ENCODE results near the gene CAP2.

Gene CAP2

GRCh38 chr6:17477356-17477755, 84.0 kb downstream of the CAP2 start:
- no peak for DNase-seq

GRCh38 chr6:17478223-17478907, 85.0 kb downstream of the CAP2 start:
- DNase-seq: no peak

GRCh38 chr6:17478946-17479345, 85.6 kb downstream of the CAP2 start:
- no peak for DNase-seq

- no peak for DNase-seq
These were observed 87.1 kb downstream of the CAP2 start for GRCh38 chr6:17480476-17480875.

GRCh38 chr6:17482711-17483110, 89.3 kb downstream of the CAP2 start:
- no peak for DNase-seq

GRCh38 chr6:17483391-17484016, 90.1 kb downstream of the CAP2 start:
- DNase-seq: no peak

- no peak for DNase-seq
These were observed 90.9 kb downstream of the CAP2 start for GRCh38 chr6:17484201-17484849.

GRCh38 chr6:17485181-17485580, 91.8 kb downstream of the CAP2 start:
- DNase-seq: no peak

GRCh38 chr6:17485946-17486345, 92.6 kb downstream of the CAP2 start:
- DNase-seq: no peak

GRCh38 chr6:17486680-17487079, 93.3 kb downstream of the CAP2 start:
- DNase-seq: no peak

GRCh38 chr6:17490724-17491123, 97.3 kb downstream of the CAP2 start:
- peak; percentile 13 for DNase-seq

- DNase-seq: no peak
These were observed 98.2 kb downstream of the CAP2 start for GRCh38 chr6:17491416-17492142.

GRCh38 chr6:17492350-17492749, 99.0 kb downstream of the CAP2 start:
- no peak for DNase-seq

- DNase-seq: peak; percentile 73
These were observed 99.9 kb downstream of the CAP2 start for GRCh38 chr6:17493286-17493685.

- DNase-seq: peak; percentile 76
These were observed 100.8 kb downstream of the CAP2 start for GRCh38 chr6:17494177-17494576.

- no peak for DNase-seq
These were observed 101.5 kb downstream of the CAP2 start for GRCh38 chr6:17494919-17495318.

GRCh38 chr6:17497535-17498095, 104.2 kb downstream of the CAP2 start:
- no peak for DNase-seq

- no peak for DNase-seq
These were observed 108.0 kb downstream of the CAP2 start for GRCh38 chr6:17501442-17501841.

- DNase-seq: no peak
These were observed 108.7 kb downstream of the CAP2 start for GRCh38 chr6:17501982-17502704.

- DNase-seq: no peak
These were observed 109.7 kb downstream of the CAP2 start for GRCh38 chr6:17503051-17503450.

- no peak for DNase-seq
These were observed 110.6 kb downstream of the CAP2 start for GRCh38 chr6:17504005-17504404.

- peak; percentile 45 for DNase-seq
These were observed 111.7 kb downstream of the CAP2 start for GRCh38 chr6:17505062-17505476.
